Neuronal stem cell (in vitro differentiated cells): Measurements from ENCODE around the gene AADAC.

Experiments
- DNase-seq: peaks from one replicate; pipeline ENCODE4 v3.0.0-alpha.2; 2013; ENCODE audit warnings: low spot score
- H2AFZ ChIP-seq: one replicate; pipeline ENCODE4 v1.6.1; 2013; ENCODE audit warnings: mild to moderate bottlenecking, low read length, inconsistent platforms
- H2AK5ac ChIP-seq: 2 replicates; pipeline ENCODE4 v1.6.1; 2013; ENCODE audit warnings: low read depth, mild to moderate bottlenecking, inconsistent platforms, low read length, moderate library complexity, mixed read lengths
- H2BK120ac ChIP-seq: 2 replicates; pipeline ENCODE4 v1.6.1; 2013; ENCODE audit warnings: low read depth, mild to moderate bottlenecking, inconsistent platforms, low read length, moderate library complexity, mixed read lengths
- H2BK12ac ChIP-seq: one replicate; pipeline ENCODE4 v1.6.1; 2013; ENCODE audit warnings: low read length, inconsistent platforms
- H2BK15ac ChIP-seq: 2 replicates; pipeline ENCODE4 v1.6.1; 2013; ENCODE audit warnings: mild to moderate bottlenecking, low read length, inconsistent platforms, mixed read lengths
- H2BK5ac ChIP-seq: one replicate; pipeline ENCODE4 v1.6.1; 2013; ENCODE audit warnings: inconsistent platforms, mild to moderate bottlenecking, low read length, moderate library complexity
- H3K14ac ChIP-seq: one replicate; pipeline ENCODE4 v1.6.1; 2013; ENCODE audit warnings: low read length, inconsistent platforms
- H3K18ac ChIP-seq: 2 replicates; pipeline ENCODE4 v1.6.1; 2013; ENCODE audit warnings: low read length, inconsistent platforms
- H3K23ac ChIP-seq: 2 replicates; pipeline ENCODE4 v1.6.1; 2013; ENCODE audit warnings: low read depth, mild to moderate bottlenecking, mixed read lengths, low read length, inconsistent platforms; ENCODE audit not compliant: poor library complexity
- H3K27ac ChIP-seq: replicated peaks from 3 replicates; pipeline ENCODE4 v1.5.1; 2013; ENCODE audit warnings: low read length, inconsistent platforms
- H3K27me3 ChIP-seq, 3 experiments: 2 replicates each; pipeline ENCODE4 v1.6.1; 2013; ENCODE audit warnings: low read length in 3 of 3, mild to moderate bottlenecking in 2 of 3, inconsistent platforms in 1 of 3, low read depth in 1 of 3, mixed read lengths in 1 of 3, moderate library complexity in 1 of 3; ENCODE audit not compliant: control insufficient read depth in 3 of 3, insufficient read depth in 3 of 3
- H3K36me3 ChIP-seq, 2 donors: replicated peaks in 1 of 2; 2 replicates each; pipeline ENCODE4 v1.6.1; 2013; ENCODE audit warnings: low read length in 2 of 2; ENCODE audit not compliant: control insufficient read depth in 2 of 2, insufficient read depth in 2 of 2
- H3K4ac ChIP-seq: 2 replicates; pipeline ENCODE4 v1.6.1; 2013; ENCODE audit warnings: inconsistent platforms, mild to moderate bottlenecking, low read length, moderate library complexity
- H3K4me1 ChIP-seq, 2 donors: 1 replicate in 1 of 2; 2 replicates in 1 of 2; pipeline ENCODE4 v1.6.1; 2013; ENCODE audit warnings: low read length in 2 of 2, low read depth in 1 of 2; ENCODE audit not compliant: control insufficient read depth in 2 of 2, insufficient read depth in 1 of 2
- H3K4me2 ChIP-seq: one replicate; pipeline ENCODE4 v1.6.1; 2013; ENCODE audit warnings: mild to moderate bottlenecking, low read length, inconsistent platforms; ENCODE audit not compliant: insufficient read depth, poor library complexity, severe bottlenecking
- H3K4me3 ChIP-seq, 2 donors: 2 replicates each; pipeline ENCODE4 v1.5.1; 2013; ENCODE audit warnings: low read length in 2 of 2, mild to moderate bottlenecking in 2 of 2, inconsistent platforms in 1 of 2, moderate library complexity in 1 of 2
- H3K79me1 ChIP-seq: one replicate; pipeline ENCODE4 v1.6.1; 2013; ENCODE audit warnings: low read depth, mild to moderate bottlenecking, inconsistent platforms, low read length, moderate library complexity
- H3K9ac ChIP-seq: one replicate; pipeline ENCODE4 v1.6.1; 2013; ENCODE audit warnings: mild to moderate bottlenecking, low read depth, low read length, inconsistent platforms; ENCODE audit not compliant: poor library complexity
- H3K9me3 ChIP-seq, 2 donors: replicated peaks in 1 of 2; 2 replicates each; pipeline versions ENCODE3 to v1.6.1; 2013; ENCODE audit warnings: low read length in 2 of 2, mild to moderate bottlenecking in 2 of 2, inconsistent platforms in 1 of 2, low read depth in 1 of 2, mixed read lengths in 1 of 2, moderate library complexity in 1 of 2; ENCODE audit not compliant: control insufficient read depth in 2 of 2, insufficient read depth in 1 of 2
- H4K8ac ChIP-seq: one replicate; pipeline ENCODE4 v1.6.1; 2013; ENCODE audit warnings: low read depth, mild to moderate bottlenecking, inconsistent platforms, low read length, moderate library complexity
- H4K91ac ChIP-seq: one replicate; pipeline ENCODE4 v1.6.1; 2013; ENCODE audit warnings: low read length, low read depth, mild to moderate bottlenecking, inconsistent platforms; ENCODE audit not compliant: poor library complexity
- WGBS, 2 donors: extraction: QIAGEN DNeasy Blood & Tissue Kit; methylation state at CpG; one replicate each; pipeline ENCODE4 v1.1.7; 2013; ENCODE audit warnings: missing lambda C conversion rate in 2 of 2, mixed read lengths in 1 of 2; ENCODE audit not compliant: insufficient read length in 2 of 2, insufficient replicate concordance in 1 of 2; ENCODE audit errors: extremely low coverage in 2 of 2; 5-methylcytosine and 5-hydroxymethylcytosine counted together

The AADAC gene

DNA sequence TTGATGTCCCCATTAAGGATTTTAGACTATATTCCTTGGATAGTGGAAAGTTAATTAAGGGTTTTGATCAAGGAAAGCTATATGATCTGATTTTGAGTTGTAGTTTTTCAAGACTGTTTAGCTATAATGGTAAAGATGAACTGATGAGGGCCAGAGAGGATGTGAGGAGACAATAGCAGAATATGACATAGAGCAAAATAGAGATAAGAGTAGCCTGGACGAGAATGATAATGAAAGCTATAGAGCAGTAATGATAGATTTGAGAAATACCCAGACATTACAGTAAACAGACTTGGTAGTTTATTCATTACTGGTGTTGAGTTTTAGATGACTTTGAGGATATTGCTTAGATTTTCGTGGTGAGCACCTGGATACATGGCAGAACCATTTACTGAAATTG lies 63.4 kb downstream of the AADAC start:
- Histone ChIP-seq H4K91ac (no peak overlapping the region), H2BK120ac (no peak overlapping the region), H3K27ac (no peak overlapping the region), H3K79me1 (no peaks in the 10 kb centered on the region), H3K36me3 (no peaks in the 10 kb centered on the region), H3K18ac (no peak overlapping the region), H3K4ac (no peak overlapping the region), H2AFZ (no peak overlapping the region), H2AK5ac (no peak overlapping the region), H2BK12ac (no peak overlapping the region), H3K14ac (no peak overlapping the region), H4K8ac (no peak overlapping the region), H2BK5ac (no peak overlapping the region), H3K9ac (no peak overlapping the region), H3K4me1 (peaks cover 0 to 2% of the 10 kb centered on the region in 2 donors), H2BK15ac (no peak overlapping the region), H3K4me3 (no peak overlapping the region), H3K4me2 (no peak overlapping the region), H3K9me3 (no peaks in the 10 kb centered on the region), H3K27me3 (no peaks in the 10 kb centered on the region), H3K23ac (no peak overlapping the region)
- DNase-seq, result no peak
- no CpG with 5 or more reads among the region's 2 CpGs for WGBS, 2 donors
